HG03103 (cell line): ENCODE data around the gene HMGB2.

ENCODE experiments used
- ATAC-seq: cut with Tn5 transposase; IDR thresholded peaks from one replicate; pipeline ENCODE4 v1.9.1; 2021; ENCODE audit warnings: low read depth; ENCODE audit not compliant: unreplicated experiment

HMGB2 gene

DNA sequence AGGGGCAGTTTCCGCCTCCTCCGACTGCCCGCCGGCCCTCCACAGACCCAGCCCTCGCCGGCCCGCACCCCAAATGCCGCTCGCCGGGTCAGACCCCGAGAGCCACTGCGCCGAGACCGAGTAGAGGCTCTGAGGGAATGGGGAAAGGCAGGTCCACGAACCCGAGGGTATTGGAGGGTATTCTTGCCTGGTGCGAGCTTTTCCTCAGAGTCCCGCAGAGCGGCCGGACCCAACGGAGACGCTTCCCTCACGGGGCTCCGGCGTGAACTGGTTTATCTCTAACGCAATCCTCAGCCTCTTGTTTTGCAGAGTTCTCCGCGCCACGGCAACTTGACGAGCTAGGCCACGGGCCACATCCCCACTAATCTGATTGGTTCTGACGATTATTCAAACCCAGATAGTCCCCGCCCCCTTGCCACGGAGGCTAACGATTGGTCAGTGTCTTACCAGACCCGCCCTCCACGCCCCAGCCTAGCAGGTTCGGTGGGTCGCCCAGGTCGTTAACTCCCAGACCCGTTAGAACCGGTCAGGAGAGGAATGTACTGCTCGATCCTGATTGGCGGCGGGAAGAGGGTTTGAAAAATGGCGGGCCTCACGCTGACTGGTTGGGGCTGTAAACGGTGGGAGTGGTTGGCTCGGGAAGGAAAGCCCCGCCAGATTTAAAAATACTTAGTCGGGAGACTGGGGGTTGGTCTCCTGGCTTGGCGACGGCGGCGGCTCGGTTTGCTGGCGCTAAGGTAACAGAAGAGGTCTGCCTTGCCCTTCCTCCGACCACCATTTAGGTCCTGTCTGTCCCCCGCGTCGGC is at the start of gene HMGB2:
Gene HMGB2, minus strand, starts transcription at position 274 of the 806 bp plus-strand sequence. CDS start 709 bp downstream, outside the sequence.
- peak; percentile 86 for ATAC-seq

GRCh38 chr4:173382349-173382748 is 48.2 kb upstream of the HMGB2 start:
- no peak for ATAC-seq

GRCh38 chr4:173381610-173382009 is 47.5 kb upstream of the HMGB2 start:
- no peak for ATAC-seq

DNA sequence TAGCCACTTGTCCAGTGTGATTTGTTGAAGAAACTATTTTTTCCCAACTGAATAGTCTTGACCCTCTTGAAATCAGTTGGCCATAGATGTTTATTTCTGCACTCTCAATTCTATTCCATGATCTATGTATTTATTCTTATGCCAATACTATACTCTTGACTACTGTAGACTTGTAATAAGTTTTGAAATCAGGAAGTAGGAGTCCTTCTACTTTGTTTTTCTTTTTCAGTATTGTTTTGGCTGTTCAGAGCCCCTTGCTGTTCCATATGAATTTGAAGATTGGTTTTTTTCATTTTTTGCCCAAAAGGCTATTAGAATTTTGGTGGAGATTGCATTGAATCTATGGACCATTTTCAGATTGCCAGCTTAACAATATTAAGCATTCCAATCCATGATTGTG is 46.8 kb upstream of the HMGB2 start:
- no peak for ATAC-seq

GRCh38 chr4:173379929-173380328 is 45.8 kb upstream of the HMGB2 start:
- no peak for ATAC-seq

DNA sequence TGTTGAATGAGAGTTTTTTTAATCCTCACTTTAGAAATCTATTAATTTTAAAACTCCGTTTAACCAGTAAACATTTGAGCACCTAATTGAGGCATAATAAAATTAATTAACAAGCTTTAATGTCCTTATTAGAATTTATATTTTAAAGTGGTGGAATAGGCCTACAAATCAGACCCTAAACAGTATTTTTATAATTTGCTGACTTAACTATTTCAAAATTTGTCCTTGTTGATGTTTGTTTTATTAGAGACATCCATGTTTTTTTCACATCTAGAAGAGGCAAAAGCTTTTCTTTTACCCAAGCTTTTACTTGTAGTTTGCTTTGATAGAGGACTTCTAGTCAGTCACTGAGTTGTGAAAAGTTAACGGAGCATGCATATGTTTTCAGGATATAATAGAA is 40.4 kb upstream of the HMGB2 start:
- ATAC-seq = no peak

GRCh38 chr4:173371292-173372192 is 37.4 kb upstream of the HMGB2 start:
- ATAC-seq = peak; percentile 6

- peak; percentile 54 for ATAC-seq
These were observed 36.5 kb upstream of the HMGB2 start, which contains the start of gene SAP30 for GRCh38 chr4:173370477-173371291. TSS of gene SAP30 (plus strand) at chr4:173370954. CDS start at chr4:173371183, 229 bp downstream.

DNA sequence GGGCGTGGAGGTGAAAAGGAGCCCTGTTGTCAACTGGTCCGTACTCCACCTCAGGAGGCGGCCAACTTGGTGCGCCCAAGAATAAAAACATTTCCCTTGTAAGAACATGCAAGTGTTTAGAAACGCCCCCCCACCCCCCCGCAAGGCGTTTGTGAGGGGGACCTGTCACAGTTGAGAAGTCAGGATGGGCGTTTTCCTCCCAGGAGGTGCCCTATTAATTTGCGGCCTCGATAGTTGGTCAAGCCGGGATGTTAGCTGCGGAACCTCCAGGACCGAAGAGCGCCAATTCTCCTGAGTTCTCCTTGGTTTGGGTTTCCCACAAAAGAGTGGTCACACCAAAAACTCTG is 35.9 kb upstream of the HMGB2 start:
- ATAC-seq = peak; percentile 1

- no peak for ATAC-seq
These were observed 33.8 kb upstream of the HMGB2 start for GRCh38 chr4:173367946-173368345.

DNA sequence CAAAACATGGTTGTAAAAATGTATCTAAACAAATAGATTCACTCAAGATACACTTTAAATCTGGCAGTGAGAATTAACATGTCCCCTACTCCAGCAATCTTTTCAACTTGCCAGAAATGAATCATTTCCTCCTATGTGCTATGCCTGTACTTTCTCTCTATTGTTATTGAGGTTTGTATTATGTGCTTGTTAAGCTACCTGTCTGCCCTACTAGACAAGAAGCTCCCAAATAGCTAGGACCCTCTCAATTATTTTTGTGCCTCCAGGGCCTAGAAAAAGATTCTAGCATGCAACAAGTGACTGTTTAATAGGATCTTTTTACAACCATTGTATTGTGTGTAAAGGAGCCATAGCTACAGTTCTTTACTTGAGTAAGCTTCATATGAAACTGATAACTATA is 33.1 kb upstream of the HMGB2 start:
- peak; percentile 20 for ATAC-seq

DNA sequence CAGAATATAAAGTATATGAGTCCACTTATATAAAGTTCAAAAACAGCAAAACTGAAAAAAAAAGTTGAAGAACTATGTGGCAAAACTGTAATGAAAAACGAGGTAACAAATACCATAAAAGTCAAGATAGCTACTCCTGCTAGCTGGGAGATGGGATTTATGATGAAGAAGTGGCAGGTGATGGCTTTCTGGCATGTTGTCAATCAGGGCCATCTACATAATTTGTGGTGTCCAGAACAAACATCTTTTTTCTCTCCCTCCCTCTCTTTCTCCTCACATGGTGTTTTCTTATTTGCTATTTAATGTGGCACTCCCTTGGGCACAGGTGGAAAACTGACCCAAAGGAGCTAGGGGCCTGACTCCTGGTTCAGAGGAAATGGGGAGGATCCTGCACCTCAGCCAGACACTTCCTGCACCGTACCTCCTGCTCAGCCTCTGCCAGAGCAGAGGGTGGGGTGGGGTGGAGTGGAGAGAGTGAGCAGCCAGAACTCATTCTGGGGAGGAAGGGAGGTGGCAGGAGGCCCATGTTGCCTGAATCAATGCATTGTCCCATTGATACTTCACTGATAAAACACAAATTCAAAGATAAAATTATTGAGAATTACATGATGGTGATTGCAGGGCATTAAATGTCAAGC is 31.3 kb upstream of the HMGB2 start:
- no peak for ATAC-seq

DNA sequence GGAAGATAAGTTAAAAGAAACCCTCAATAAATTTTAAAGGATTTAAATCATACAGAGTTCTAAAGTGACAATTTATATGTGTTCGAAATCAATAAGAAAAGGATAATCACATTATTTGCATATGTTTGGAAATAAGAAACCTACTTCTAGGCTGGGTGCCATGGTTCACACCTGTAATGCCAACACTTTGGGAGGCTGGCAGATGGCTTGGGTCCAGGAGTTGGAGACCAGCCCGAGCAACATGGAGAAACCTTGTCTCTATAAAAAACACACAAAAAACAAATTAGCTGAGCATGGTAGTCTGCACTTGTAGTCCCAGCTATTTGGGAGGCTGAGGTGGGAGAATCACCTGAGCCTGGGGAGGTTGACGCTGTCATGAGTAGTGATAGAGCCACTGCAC is 28.5 kb upstream of the HMGB2 start:
- ATAC-seq = no peak

DNA sequence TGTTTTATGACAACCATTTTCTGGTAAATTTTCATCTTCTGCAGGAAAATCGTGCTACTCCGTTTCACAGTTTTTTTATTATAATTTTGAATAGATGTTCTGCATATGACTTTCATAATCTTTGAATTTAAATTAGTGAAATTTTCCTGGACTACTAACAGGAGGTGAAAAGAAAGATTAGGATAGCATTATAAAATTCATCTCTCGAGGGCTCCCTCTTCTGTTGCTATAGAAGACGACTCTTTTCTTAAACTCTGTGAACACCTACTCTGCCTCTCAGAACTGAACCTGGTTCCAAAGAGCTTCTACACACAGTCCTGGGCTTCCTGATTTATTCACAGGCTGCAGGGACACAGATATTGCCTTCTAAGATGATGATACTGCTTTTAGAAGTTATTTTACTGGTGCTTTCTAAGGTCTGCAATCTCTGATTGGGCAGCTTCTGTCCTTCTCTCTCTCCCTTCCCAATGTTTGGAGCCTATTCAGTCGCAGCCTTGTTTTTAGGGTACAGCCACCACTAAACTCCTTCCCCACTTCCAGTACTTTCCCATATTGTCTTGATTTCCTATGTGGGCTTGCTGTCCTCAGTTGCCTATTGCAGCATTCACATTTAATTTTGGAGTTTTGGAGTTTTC is 26.5 kb upstream of the HMGB2 start:
- ATAC-seq = no peak

GRCh38 chr4:173357939-173358338 is 23.8 kb upstream of the HMGB2 start:
- ATAC-seq = no peak

GRCh38 chr4:173347467-173347866 is 13.3 kb upstream of the HMGB2 start:
- no peak for ATAC-seq

DNA sequence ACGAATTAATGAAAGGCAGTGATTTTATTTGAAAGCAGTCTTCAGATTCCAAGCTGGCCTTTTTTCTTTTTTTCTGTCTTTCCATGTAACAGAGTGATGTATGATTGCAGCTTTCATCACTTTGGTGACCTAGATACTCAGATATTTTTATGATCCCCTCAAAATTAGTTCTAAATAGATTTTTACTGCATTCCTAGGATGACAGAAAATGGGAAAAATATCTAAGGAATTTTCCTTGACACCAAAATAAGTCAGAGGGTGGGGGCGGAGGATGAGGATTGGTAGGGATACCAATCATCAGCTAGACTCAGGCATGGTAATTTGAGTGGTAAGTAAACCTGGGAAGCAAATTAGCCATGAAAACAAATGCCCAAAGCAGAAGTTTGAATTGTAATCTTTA is 11.9 kb upstream of the HMGB2 start:
- ATAC-seq = no peak

DNA sequence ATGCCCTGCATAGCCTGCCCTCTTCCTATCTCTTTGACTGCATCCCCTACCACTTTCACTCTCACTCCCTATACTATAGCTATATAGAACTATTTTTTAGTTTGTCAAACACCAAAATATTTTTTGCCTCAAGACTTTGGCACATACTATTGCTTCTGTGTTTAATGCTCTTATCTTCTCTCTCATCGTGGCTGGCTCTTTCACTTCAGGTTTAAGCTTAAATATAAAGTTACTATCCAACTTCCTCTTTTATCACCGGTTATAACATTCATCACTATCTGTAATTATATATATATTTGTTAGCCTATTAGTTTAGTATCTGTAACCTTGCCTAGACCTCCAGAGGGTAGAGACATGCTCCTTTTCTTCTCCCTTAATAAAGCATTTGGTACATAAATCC is 11.5 kb upstream of the HMGB2 start:
- ATAC-seq = no peak

GRCh38 chr4:173343832-173344397 is 9.8 kb upstream of the HMGB2 start:
- no peak for ATAC-seq
